ENCODE results near the gene DENND2C. TPM values are rescaled to one million over a fixed set of nuclear protein-coding genes. Genes with fewer than 3 reads are reported as not detected.
"Not testable (repeated sequence)": the region's sequence is repeated elsewhere in the genome, so short reads cannot be mapped to it uniquely, and the experiment has no call there.

Gene DENND2C
- total RNA-seq, 2 donors from 2014 or later, result 0.35 to 2.3 TPM

- Mint-ChIP-seq H3K27ac (no peak overlapping the region), H3K9me3 (peaks cover 2 to 3% of the 10 kb centered on the region in 2 donors), H3K36me3 (peaks cover 3 to 6% of the 10 kb centered on the region in 2 donors)
- ATAC-seq, result no peak
- DNase-seq (ENCODE audit: low spot score in 2 of 2), result no peak
Measured at GRCh38 chr1:114587203-114587991, 82.5 kb downstream of the DENND2C start.

DNA sequence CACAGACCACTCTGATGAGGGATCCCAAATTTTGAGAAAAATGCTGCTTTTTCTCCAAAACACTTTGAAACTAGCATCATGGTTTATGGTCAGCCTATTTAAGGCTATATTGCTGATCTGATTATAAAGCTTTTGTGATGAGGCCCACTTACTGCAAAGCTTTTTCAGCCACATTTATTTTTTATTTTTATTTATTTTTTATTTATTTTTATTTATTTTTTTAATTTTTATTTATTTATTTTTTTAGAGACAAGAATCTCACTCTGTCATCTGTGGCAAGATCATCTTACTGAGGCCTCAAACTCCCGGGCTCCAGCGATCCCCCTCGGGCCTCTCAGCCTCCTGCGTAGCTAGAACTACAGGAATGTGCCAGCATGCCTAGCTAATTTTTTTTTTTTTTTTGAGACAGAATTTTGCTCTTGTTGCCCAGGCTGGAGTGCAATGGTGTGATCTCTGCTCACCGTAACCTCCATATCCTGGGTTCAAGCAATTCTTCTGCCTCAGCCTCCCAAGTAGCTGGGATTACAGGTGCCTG is 83.3 kb downstream of the DENND2C start:
- H3K9me3 Mint-ChIP-seq, result peaks cover 4 to 6% of the 10 kb centered on the region in 2 donors

DNA sequence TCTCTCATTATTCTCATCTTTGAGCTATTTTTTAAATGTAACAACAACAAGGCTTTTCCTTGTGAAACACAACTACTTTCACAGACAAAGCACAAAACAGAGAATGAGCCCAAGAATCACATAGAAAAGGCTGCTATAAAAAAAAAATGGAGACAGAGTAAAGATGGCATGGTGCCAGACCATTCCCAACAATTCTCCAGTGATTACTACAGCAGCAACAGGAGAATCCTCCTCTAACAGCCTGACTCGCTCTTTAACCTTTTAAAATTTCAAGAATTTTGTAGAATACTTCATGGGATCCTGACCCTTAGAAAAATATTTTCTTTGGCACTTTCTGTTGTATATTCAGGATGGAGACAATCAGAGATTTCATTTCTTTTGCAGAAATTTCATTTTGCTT is 84.6 kb downstream of the DENND2C start:
- Mint-ChIP-seq H3K36me3 (peaks cover 17% of the 10 kb centered on the region in 2 donors), H3K9me3 (peaks cover 4 to 6% of the 10 kb centered on the region in 2 donors), H3K27ac (no peak overlapping the region)
- no peak for ATAC-seq
- no peak for DNase-seq (ENCODE audit: low spot score in 2 of 2)

More for the DNA sequence above, 83.3 kb downstream of the DENND2C start:
- no peak overlapping the region for H3K27ac Mint-ChIP-seq
- ATAC-seq, result no peak
- no peak for DNase-seq (ENCODE audit: low spot score in 2 of 2)
- peaks cover 11 to 14% of the 10 kb centered on the region in 2 donors for H3K36me3 Mint-ChIP-seq

GRCh38 chr1:114581335-114582287 is 88.2 kb downstream of the DENND2C start, which contains the start of gene BCAS2:
TSS of gene BCAS2 (minus strand) at chr1:114581615. CDS start at chr1:114581591, 24 bp downstream.
- Mint-ChIP-seq H3K36me3 (peaks cover 22 to 33% of the 10 kb centered on the region in 2 donors), H3K9me3 (peaks cover 4 to 6% of the 10 kb centered on the region in 2 donors), H3K27ac (peak within 1 kb of the TSS; percentile 98)
- peak; percentile 98 to 99 for ATAC-seq
- peak; percentile 86 to 96 for DNase-seq (ENCODE audit: low spot score in 2 of 2)

DNA sequence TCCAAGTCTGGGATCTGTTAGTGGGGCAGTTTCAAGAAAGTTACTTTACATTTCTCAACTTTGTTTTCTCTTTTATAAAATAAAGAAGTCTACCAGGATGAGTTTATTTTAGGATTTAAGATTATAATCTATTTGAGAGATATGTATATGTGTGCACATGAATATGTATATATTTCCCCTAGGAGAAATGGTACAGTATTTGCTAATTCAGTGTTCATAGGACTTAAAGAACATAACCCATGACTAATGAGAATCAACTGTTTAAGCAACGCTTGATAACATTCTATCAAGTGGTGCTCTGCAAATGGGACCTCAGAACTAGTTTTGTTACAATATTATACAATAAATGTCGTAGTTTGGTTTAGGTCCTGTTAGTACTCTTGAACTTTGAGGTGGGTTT is 95.5 kb downstream of the DENND2C start:
- Mint-ChIP-seq H3K9me3 (no peaks in the 10 kb centered on the region), H3K36me3 (peaks cover 10 to 27% of the 10 kb centered on the region in 2 donors), H3K27ac (no peak overlapping the region)
- ATAC-seq, result no peak
- no peak for DNase-seq (ENCODE audit: low spot score in 2 of 2)

DNA sequence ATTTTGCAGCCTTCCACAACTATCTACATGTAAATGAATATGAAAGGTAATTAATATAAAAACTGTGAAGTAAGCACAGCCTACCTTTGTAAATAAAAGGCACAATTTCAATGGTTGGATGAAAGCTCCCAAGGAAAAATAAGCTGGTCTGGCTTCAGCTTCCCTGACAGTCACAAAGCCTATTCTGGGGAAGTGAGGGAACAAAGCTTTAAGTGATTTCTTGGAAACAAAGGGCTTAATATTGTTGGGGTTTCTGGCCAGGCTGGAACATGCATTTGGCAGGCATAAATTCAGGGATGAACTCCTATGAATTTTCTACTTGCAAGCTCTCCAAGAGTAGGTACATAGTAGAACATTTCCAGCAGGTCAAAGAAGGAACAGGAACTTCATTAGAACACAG is 105.7 kb downstream of the DENND2C start:
- Mint-ChIP-seq H3K27ac (no peak overlapping the region), H3K9me3 (peaks cover 4% of the 10 kb centered on the region in 2 donors), H3K36me3 (peaks cover 28 to 34% of the 10 kb centered on the region in 2 donors)
- ATAC-seq, result no peak
- DNase-seq (ENCODE audit: low spot score in 2 of 2), result no peak

DNA sequence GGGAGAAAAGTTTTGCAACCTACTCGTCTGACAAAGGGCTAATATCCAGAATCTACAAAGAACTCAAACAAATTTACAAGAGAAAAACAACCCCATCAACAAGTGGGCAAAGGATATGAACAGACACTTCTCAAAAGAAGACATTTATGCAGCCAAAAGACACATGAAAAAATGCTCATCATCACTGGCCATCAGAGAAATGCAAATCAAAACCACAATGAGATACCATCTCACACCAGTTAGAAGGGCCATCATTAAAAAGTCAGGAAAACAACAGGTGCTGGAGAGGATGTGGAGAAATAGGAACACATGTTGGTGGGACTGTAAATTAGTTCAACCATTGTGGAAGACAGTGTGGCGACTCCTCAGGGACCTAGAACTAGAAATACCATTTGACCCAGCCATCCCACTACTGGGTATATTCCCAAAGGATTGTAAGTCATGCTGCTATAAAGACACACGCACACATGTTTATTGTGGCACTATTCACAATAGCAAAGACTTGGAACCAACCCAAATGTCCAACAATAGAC is 106.8 kb downstream of the DENND2C start:
- H3K36me3 Mint-ChIP-seq, result peaks cover 25 to 31% of the 10 kb centered on the region in 2 donors
- not testable (repeated sequence) for DNase-seq (ENCODE audit: low spot score in 2 of 2); H3K9me3 Mint-ChIP-seq; ATAC-seq; H3K27ac Mint-ChIP-seq

DNA sequence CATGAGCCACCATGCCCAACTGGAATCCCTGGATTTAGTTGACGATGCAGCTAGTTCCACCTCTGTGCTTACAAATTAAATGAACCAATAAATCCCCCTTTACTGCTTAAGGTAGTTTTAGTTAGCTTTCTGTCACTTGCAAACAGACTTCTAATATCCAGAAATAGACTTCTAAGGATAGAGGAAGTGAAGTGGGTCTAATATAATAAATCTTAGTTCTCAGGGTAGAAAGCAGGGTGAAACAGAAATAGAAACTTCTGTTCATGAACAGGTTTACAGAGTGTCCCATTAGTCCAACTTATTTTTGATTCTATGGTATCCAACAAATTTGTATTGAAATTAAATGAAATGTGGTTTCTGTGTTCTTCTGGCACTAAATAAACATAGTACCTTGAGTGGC is 108.5 kb downstream of the DENND2C start:
- ATAC-seq (no peak), DNase-seq (ENCODE audit: low spot score in 2 of 2) (no peak)
- peaks cover 14 to 17% of the 10 kb centered on the region in 2 donors for H3K36me3 Mint-ChIP-seq
- no peak overlapping the region for H3K27ac Mint-ChIP-seq
- peaks cover 4% of the 10 kb centered on the region in 2 donors for H3K9me3 Mint-ChIP-seq

DNA sequence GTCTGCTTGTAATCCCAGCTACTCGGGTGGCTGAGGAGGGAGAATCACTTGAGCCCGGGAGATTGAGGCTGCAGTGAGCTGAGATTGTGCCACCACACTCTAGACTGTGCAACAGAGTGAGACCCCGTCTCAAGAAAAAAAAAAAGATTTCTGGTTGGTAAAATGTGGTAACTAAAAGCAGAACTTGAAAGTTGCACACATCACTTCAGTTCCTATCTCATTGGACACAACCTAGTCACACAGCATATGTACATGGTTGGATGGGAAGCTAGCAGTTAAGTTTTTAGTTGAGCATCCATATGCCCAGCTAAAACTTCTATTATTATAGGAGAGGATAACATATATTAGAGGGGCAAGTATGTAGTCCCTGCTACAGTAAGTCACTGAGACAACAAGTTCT is 110.5 kb downstream of the DENND2C start:
- ATAC-seq (no peak), DNase-seq (ENCODE audit: low spot score in 2 of 2) (no peak)
- no peaks in the 10 kb centered on the region for H3K36me3 Mint-ChIP-seq
- H3K27ac Mint-ChIP-seq, result no peak overlapping the region
- no peaks in the 10 kb centered on the region for H3K9me3 Mint-ChIP-seq

- DNase-seq (ENCODE audit: low spot score in 2 of 2), result no peak
- no peak for ATAC-seq
- H3K9me3 Mint-ChIP-seq, result no peaks in the 10 kb centered on the region
- no peak overlapping the region for H3K27ac Mint-ChIP-seq
- H3K36me3 Mint-ChIP-seq, result no peaks in the 10 kb centered on the region
Measured at GRCh38 chr1:114558544-114558943, 111.3 kb downstream of the DENND2C start.

DNA sequence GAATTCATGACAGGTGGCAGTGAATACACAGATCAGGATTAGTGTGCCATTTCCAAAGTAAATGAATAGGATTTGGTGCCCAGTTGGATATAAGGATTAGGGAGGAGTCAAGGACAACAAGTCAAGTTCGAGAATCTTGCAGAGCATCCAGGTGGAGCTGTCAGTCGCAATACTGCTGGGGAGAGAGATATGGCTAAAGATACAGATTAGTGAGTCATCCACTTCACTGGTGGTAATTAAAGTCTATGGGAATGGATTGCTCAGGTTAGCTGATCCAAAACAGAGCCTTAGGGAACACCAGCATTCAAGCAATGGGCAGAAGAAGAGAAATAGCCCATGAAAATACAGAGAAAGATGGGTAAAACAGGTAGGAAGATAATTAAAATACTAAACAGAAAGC is 115.3 kb downstream of the DENND2C start:
- no peak for DNase-seq (ENCODE audit: low spot score in 2 of 2)
- Mint-ChIP-seq H3K27ac (no peak overlapping the region), H3K36me3 (no peaks in the 10 kb centered on the region), H3K9me3 (no peaks in the 10 kb centered on the region)
- ATAC-seq, result no peak

DNA sequence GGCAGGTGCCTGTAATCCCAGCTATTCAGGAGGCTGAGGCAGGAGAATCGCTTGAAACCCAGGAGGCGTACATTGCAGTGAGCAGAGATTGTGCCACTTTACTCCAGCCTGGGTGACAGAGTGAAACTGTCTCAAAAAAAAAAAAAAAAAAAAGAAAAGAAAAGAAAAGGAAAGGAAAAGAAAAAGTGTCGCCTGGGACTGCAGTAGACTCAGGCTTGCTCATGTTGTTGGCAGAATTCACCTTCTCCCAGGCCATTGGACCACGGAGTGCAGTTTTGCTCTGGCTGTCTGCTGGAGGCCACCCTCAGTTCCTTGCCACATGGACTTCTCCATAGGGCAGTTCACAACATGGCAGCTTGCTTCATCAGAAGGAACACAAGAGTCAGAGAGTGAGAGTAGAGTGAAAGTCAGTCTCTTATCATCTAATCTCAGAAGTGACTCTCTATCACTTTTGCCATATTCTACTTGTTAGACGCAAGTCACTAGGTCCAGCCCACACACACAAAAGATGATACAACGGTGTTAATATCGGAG is 117.7 kb downstream of the DENND2C start:
- Mint-ChIP-seq H3K27ac (no peak overlapping the region), H3K9me3 (no peaks in the 10 kb centered on the region), H3K36me3 (no peaks in the 10 kb centered on the region)
- ATAC-seq (no peak), DNase-seq (ENCODE audit: low spot score in 2 of 2) (no peak)

DNA sequence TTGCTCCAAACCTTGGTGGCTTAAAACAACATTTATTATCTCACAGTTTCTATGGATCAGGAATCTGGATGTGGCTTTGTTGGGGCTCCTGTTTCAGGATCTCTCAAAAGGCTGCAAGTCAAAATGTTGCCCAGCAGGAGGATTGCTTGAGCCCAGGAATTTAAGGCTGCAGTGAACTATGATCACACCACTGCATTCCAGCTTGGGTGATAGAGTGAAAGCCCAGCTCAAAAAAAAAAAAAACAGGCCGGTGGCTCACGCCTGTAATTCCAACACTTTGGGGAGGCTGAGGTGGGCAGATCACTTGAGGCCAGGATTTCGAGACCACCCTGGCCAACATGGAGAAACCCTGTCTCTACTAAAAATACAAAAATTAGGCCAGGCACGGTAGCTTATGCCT is 118.4 kb downstream of the DENND2C start:
- DNase-seq (ENCODE audit: low spot score in 2 of 2) (no peak), ATAC-seq (no peak)
- Mint-ChIP-seq H3K9me3 (no peaks in the 10 kb centered on the region), H3K27ac (no peak overlapping the region), H3K36me3 (no peaks in the 10 kb centered on the region)

GRCh38 chr1:114550336-114550735 is 119.5 kb downstream of the DENND2C start:
- Mint-ChIP-seq H3K9me3 (no peaks in the 10 kb centered on the region), H3K36me3 (no peaks in the 10 kb centered on the region), H3K27ac (no peak overlapping the region)
- ATAC-seq (no peak), DNase-seq (ENCODE audit: low spot score in 2 of 2) (no peak)

DNA sequence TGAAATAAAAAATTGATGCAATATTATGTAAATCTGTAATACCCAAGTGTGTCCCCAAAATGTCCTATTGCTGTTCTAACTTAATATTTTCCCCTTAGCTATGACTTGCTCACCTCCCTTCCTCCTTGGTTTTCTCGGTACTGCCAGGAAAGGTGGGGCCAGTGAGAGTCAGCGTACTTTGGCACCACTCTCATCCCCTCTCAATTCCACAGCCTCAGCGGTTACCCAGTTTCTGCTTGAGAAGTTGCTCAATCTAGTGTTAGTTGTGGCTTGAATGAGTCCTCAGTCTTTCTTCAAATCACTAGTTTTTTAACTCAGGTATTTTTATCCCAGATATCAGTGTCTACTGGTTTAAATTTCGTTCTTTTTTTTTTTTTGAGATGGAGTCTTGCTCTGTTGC is 120.7 kb downstream of the DENND2C start:
- no peak for DNase-seq (ENCODE audit: low spot score in 2 of 2)
- no peak for ATAC-seq
- H3K36me3 Mint-ChIP-seq, result no peaks in the 10 kb centered on the region
- H3K9me3 Mint-ChIP-seq, result no peaks in the 10 kb centered on the region
- no peak overlapping the region for H3K27ac Mint-ChIP-seq

DNA sequence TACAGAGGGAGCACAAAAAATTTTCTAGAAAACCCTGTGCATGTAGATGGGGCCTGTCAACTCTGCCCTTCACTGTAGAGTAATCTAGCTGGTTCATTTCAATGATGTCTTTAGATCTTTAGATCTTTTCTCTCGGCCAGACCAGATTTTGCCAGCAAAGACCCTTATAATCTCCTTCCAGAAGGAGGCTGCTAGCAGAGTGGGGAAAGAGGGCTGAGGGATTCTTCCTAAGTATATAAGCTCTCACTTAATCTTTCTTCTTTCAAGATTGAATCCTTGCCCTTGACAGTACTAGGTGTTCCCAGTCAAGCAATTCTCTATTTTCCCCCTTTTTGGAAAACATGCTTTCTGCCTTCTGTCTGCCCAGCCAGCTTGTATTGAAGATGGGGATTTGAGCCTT is 122.8 kb downstream of the DENND2C start:
- Mint-ChIP-seq H3K36me3 (no peaks in the 10 kb centered on the region), H3K9me3 (no peaks in the 10 kb centered on the region), H3K27ac (no peak overlapping the region)
- DNase-seq (ENCODE audit: low spot score in 2 of 2), result no peak
- no peak for ATAC-seq

All from activated naive CD4-positive, alpha-beta T cell treated with anti-CD3 and anti-CD28 coated beads, Interleukin-2, amount 50 U/mL, for 72 hours (primary cell).